GM20431 (cell line): ENCODE data around the gene INSL3.
"Not testable (repeated sequence)": the region's sequence is repeated elsewhere in the genome, so short reads cannot be mapped to it uniquely, and the experiment has no call there.

Source experiments
- in situ Hi-C: fragments of 300-500 bp; cut with MseI, MboI; formaldehyde crosslinking; loops from one replicate; pipeline ENCODE4 v1.15.0; 2020; ENCODE audit warnings: low sequenced_read_pairs; ENCODE audit not compliant: unreplicated experiment

INSL3 gene

DNA sequence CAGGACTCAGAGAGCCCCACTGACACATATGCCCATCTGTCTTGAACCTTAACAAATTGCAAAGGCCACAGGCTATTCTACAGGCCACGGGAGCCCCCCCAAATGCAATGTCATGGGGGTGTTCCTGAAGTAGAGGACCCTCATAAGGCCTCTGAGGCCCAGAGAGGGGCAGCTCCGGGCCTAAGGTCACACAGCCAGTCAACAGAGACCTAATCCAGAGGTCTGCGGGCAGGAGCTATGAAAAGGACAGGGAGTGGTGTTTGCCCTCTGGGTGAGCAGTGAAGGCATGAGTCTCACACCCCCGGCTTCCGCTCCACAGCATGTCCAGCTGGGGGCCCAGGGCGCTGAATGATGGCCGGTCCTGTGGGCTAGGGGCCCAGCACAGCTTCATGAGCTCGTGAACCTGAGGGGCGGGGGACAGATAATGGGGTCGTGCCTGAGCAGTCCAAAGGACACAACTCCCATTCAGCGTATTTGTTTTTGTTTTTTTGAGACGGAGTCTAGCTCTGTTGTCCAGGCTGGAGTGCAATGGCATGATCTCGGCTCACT lies 5.3 kb upstream of the INSL3 start:
- in situ Hi-C loops, result no loop called here

DNA sequence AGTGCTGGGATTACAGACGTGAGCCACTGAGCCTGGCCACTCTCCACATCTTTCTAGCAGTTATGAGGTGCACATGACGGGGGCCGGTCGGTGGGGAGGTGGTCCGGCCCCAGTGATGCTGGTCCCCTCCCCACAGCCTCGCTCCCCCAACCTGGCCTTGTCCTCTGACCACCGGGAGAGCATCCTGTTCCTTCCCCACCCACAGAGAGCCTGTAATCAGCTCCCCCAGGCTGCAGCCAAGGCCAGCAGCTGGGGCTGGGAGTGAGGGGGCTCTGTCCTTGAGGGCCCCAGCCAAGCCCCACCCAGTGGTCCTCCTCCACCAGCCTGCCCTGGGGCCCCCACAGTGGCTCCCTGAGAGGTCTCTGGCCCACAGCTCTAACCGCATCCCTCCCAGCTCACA lies 3.0 kb upstream of the INSL3 start:
- in situ Hi-C loops, result no loop called here

DNA sequence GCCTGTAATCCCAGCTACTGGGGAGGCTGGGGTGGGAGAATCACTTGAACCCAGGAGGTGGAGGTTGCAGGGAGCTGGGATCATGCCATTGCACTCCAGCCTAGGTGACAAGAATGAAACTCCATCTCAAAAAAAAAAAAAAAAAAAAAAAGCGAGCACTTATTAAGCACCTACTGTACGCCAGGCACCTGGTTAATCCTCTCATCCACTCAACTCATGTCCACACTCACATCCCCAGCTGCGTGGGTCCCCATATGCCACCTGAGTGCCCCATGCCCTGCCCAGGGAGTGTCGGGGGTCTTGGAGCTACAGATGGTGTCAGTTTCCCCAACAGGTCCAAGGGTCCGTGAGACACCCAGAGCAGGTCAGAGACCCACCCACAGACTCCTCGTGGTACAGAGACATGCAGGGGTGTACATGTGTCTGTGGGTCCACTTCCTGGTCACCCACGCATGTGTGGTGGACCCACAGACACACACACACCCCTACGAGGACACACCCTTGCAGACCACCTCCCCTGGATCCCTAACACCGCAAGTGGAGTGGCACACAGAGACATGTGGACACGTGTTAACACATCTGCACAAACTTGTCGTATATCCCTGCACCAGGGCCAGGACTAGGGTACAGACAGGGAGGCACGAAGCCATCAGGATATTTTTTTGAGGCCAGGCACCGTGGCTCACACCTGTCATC lies 3.5 kb downstream of the INSL3 start:
- in situ Hi-C loops, result no loop called here

DNA sequence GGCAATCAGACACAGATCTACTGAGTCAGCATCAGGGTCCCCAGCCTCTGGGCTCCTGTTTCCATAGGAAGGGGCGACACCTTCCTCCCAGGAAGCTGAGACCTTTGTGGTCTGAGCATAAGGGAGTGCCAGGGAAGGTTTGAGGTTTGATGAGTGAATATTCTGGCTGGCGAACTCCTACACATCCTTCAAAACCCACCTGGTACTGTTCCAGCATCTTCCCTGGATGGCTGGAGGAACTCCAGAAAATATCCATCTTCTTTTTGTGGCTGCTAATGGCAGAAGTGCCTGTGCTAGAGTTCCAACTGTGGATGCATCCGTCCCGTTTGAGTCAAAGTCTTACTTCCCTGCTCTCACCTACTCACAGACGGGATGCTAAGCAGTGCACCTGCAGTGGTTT lies 9.2 kb downstream of the INSL3 start:
- in situ Hi-C loops, result no loop called here

DNA sequence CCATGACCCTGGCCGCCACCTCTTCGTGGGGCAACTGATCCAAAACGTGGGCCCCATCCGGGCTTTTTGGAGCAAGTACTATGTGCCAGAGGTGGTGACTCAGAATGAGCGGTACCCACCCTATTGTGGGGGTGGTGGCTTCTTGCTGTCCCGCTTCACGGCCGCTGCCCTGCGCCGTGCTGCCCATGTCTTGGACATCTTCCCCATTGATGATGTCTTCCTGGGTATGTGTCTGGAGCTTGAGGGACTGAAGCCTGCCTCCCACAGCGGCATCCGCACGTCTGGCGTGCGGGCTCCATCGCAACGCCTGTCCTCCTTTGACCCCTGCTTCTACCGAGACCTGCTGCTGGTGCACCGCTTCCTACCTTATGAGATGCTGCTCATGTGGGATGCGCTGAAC lies 9.6 kb downstream of the INSL3 start:
- in situ Hi-C loops, result no loop called here

DNA sequence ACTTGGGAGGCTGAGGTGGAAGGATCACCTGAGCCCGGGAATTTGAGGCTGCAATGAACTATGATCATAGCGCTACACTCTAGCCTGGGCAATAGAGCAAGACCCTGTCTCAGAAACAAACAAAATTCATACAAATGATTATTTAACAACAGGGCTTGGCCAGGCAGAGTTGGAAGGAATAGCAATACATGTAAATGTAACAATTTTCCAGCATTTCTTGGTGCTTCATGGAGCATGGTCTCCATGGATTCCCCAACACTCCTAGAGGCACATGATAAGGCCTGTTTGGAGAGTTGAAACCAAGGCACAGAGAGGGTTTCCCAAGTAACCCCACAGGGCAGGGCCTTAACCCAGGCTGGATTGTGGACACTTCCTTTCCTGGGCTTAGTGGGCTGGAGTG lies 10.2 kb downstream of the INSL3 start:
- in situ Hi-C loops, result no loop called here

DNA sequence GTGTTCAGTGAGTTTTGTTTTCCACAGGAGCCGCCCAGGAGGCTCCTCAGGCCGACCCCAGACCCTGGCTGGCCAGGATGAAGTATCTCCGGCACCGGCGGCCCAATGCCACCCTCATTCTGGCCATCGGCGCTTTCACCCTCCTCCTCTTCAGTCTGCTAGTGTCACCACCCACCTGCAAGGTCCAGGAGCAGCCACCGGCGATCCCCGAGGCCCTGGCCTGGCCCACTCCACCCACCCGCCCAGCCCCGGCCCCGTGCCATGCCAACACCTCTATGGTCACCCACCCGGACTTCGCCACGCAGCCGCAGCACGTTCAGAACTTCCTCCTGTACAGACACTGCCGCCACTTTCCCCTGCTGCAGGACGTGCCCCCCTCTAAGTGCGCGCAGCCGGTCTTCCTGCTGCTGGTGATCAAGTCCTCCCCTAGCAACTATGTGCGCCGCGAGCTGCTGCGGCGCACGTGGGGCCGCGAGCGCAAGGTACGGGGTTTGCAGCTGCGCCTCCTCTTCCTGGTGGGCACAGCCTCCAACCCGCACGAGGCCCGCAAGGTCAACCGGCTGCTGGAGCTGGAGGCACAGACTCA lies 13.5 kb downstream of the INSL3 start:
- in situ Hi-C loops, result no loop called here

DNA sequence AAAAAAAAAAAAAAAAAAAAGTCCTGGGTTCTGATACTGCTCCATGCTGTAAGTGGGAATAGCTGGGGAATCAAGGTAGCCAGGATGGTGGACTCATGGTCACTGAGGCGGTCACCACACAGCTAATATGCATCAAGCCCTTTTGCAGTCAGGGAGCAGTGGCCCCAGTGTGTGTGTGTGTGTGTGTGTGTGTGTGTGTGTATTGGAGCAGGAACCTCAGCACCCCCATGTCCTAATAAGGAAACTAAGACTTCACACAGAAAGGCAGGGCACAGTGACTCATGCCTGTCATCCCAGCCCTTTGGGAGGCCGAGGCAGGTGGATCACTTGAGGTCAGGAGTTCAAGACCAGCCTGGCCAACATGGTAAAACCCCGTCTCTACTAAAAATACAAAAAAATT lies 14.4 kb downstream of the INSL3 start:
- in situ Hi-C loops, result no loop called here

DNA sequence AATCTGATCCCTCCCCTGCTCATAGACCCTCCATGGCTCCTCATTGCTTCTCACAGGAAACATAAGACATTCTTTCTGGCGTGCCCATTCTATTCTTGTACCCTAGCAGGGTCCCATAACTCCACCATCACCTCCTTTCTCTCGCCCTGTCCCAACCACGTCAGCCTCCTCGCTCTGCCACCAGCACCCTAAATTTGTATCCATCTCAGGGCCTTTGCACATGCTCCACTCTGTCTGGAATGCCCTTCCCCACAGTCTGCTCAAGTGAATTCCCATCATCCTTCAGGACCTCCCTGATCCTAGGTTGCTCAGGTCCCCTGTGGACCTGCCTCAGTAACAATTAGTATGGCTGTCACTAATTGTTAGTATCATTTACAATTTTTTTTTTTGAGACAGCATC lies 15.9 kb downstream of the INSL3 start:
- in situ Hi-C loops, result no loop called here

DNA sequence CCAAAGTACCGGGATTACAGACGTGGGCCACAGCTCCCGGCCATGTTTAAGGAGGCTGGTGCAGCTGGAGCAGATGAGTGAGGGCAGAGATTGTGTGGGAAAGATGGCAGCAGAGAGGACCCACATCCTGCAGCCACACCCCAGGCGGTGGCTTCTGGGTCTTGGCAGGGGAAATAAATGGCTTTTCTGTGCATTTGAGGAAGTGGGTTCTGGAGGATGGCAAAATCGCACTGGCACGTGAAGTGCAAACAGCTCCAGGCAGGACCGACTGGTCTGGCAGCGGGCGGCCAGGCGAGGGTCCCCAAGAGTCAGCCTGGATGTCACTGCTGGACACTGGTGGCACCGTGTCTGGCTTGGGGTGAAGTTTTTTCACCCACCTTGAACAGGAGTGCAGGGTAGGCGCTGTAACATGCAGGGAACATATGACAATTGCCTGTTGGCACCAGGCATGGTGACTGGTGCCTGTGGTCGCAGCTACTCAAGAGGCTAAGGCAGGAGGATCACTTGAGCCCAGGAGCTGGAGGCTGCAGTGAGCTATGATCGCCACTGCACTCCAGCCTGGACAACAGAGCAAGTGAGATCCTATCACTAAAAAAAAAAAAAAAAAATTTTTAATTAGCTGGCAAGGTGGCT lies 17.9 kb downstream of the INSL3 start:
- in situ Hi-C loops, result no loop called here

DNA sequence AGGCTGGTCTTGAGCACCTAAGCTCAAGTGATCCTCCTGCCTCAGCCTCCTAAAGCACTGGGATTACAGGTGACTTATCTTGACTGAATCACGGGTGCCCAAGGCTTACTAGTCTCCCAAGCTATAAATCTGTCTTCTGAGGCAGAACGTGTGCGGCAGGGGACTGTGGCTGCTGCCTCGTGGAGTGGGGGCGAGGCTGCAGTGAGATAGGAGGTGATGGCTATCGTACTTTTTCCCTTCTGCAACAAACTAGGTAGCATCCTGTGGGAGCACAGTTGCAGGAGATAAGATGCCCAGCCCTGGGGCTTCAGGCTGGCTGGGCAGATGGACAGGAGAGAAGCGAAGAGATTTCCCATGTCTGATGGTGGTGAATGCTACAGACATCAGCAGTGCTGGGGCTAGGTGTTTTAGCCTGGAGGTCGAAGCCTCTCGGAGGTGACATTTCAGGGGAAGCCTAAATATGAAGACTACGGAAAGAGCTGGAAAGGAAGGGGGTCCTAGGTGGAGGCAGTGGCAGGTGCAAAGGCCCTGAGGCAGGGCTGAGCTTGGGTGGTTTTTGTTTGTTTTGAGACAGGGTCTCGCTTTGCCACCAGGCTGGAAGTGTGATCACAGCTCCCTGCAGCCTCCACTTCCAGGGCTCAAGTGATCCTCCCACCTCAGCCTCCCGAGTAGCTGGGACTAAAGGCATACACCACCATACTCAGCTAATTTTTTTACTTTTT lies 19.0 kb downstream of the INSL3 start:
- in situ Hi-C loops, result no loop called here

DNA sequence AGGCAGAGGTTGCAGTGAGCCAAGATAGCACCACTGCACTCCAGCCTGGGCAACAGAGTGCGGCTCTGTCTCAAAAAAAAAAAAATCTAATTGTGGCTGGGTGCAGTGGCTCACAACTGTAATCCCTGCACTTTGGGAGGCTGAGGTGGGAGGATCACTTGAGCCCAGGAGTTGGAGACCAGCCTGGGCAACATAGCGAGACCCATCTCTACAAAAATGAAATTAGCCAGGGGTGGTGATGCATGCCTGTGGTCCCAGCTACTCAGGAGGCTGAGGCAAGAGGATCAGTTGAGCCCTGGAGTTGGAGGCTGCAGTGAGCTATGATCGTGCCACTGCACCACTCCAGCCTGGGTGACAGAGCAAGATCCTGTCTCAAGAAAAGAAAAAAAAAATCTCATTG lies 22.7 kb downstream of the INSL3 start:
- in situ Hi-C loops, result not testable (repeated sequence)

DNA sequence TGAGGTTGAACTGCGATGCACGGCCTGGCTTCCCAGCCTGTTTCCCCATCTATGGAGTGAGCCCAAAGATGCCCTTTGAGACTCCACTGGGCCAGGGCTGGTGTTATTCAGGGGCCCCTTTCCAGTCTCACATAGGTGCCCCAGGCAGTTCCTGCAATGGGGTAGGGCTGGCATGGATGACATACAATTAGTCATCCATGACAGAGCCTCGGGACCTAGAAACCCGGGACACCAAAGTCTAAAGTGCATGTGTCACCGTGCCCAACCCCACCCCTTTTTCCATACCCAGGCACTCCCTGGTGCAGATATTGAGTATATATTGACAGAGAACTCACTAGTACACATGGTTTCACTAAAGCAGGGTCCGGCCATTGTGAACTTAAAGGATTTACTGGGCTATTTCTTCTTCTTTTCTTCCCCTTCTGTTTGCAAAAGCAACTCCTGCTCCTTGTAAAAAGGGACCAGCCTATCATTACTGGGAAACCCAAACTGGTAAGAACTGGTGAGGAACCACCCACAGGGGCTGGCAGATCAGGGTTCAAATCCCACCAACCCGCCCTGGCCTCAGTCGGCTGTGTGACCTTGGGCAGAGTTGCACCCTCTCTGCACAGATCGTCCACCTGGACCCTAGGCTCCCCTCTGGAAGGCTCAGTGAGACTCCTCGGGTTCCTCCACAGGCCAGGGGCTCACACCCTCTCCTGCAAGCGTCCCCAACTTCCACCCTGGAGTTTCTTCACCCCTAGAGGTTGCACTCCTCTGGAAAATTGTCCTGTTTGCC lies 23.7 kb downstream of the INSL3 start:
- in situ Hi-C loops, result no loop called here

DNA sequence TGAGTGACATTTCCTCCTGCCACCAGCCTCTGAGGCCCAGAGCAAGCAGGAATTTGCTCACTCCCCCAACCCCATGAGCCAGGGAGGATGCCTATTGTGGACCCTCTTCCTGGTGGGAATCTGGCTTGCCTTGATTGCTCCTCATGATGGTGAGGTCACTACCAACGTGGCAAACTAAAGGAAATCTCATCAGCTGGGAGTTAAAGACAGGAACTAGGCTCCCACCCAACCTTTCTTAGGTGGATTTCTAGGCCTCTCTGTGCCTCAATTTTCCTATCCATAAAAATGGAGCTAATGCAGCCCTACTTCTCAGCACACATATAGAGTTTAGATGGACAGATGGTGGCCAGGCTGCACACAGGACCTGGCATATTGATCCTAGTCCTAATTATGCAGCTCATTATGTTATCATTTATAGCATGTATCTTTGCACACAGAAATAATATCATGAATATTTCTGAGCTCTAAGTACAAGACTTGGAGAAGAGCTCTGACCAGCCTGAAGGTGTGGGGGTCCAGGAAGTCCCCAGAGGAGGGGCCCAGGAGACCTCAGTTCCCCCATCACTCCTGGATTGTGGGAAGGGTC lies 24.4 kb downstream of the INSL3 start:
- in situ Hi-C loops, result no loop called here

DNA sequence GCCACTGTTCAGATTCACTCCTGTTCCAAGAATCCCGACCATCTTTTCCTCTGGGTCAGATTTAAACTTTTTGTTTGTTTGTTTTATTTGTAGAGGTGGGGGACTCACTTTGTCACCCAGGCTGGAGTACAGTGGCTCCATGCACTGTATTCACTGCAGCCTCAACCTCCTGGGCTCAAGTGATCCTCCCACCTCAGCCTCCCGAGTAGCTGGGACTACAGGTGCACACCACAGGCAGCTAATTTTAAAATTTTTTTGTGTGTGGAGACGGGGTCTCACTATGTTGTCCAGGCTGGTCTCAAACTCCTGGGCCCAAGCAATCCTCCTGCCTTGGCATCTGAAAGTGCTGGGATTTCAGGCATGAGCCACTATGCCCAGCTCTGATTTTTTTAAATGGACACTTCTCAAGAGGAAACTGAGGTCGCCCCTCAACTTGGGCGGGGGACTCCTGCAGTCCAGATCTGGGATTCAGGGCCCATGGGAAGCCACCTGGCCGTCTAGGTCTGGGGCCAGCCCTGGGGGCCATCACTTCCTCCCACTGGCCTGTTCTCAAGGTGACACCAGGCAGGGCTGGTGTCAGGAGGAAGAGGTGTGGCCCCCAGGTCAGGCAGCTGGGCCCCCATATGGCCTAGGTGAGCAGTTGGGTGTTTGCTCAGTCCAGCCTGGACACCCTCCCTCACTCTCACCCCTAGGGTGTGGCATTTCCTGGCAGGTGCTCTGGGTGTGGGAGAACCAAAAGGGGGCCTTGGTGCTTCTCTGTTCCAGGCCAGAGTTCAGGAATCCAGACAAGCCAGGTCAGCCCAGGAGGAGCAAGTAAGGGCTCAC lies 25.1 kb downstream of the INSL3 start:
- in situ Hi-C loops, result no loop called here

DNA sequence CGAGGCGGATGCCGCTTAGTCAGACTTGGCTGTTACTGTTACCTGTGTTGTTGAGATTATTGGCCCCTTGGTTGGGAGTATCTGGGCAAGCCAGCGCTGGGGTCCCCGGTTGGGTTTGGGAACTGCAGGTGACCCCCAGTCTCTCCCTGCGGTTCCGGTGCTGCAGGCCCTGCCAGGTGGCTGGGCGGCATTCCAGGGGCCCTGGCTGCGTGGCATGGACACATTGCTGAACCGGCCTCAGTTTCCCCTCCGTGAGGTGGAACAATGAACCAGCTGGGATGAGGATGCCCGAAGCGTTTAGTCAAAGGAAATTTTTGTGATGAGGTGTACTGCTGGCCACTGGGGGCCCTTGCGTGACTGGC lies 25.8 kb downstream of the INSL3 start:
- in situ Hi-C loops, result no loop called here

DNA sequence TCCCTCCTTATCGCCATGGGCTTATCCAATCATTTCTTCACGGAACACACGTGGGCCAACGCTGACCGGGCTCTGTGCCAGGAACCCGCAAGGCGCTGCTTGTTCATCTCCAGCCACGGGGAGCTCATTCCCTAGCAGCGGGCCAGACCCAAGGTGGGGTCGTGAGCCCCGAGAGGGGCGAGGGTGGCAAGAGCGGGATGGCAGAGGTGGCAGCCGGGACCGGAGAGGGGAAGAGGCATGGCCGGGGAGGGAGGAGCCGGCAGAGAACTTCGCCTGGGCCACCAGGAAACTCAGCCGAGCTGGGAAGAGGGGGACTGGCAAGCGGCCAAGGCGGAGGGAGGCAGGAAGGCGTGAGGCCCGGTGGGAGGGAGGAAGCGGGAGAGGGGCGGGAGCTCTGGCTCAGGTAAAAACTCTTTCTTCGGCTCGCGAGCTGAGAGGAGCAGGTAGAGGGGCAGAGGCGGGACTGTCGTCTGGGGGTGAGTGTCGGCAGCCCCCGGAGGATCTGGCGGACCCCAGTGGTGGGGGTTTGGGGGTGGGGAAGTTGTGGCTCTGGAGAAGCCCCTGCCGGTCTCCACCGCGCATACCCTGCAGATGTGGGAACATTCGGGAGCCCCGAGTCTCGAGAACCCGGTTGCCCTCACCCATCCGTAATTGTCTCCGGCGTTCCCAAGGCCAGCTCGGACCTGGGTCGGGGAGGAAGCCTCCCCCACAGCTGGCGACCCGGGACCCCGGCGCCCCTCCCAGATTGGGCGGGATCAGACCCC lies 26.4 kb downstream of the INSL3 start, which contains the start of gene B3GNT3:
B3GNT3 (plus strand) TSS at position 408 of the 764 bp plus-strand sequence. CDS start 12,670 bp downstream, outside the sequence.
- in situ Hi-C loops, result no loop called here

DNA sequence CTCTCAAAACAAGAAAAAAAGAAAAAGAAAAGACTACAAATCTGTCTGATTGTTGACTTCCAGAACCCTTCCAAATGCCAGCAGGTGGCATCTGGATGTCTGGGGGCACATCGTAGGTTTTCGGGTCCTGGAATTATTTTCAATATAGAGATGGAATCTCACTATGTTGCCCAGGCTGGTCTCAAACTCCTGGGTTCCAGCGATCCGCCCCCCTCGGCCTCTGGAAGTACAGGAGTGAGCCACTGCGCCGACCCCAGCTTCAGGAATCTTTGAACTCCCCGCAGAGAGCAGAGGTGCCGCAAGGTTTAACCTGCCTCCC lies 26.9 kb downstream of the INSL3 start:
- in situ Hi-C loops, result no loop called here
